Neural cell (in vitro differentiated cells): ENCODE data around the gene ITFG2. TPM values are rescaled to one million over a fixed set of nuclear protein-coding genes. Genes with fewer than 3 reads are reported as not detected.

Experiments
- H2AFZ ChIP-seq: fragments of 200-600, 300-800 bp; sonication (generic), shearing (Covaris generic); 2 replicates; pipeline ENCODE4 v1.6.0; 2014; ENCODE audit warnings: low read depth, mild to moderate bottlenecking, antibody characterized with exemption, low read length, moderate library complexity
- H3F3A ChIP-seq: fragments of 200-600 bp; shearing (Covaris generic); 2 replicates; pipeline ENCODE4 v1.6.1; 2016; ENCODE audit warnings: mild to moderate bottlenecking, moderate library complexity, mixed read lengths, antibody characterized with exemption, low read length; ENCODE audit not compliant: insufficient read depth, poor library complexity, severe bottlenecking
- H3K27ac ChIP-seq: fragments of 200-600, 300-800 bp; sonication (generic), shearing (Covaris generic); 2 replicates; pipeline ENCODE4 v1.5.1; 2014; ENCODE audit warnings: mild to moderate bottlenecking, low read length, moderate library complexity
- H3K27me3 ChIP-seq: fragments of 300-800, 200-600 bp; sonication (generic), shearing (Covaris generic); 2 replicates; pipeline ENCODE4 v1.6.0; 2014; ENCODE audit warnings: mild to moderate bottlenecking, low read depth, low read length, moderate library complexity; ENCODE audit not compliant: insufficient read depth
- H3K36me3 ChIP-seq: fragments of 300-800, 200-600 bp; sonication (generic), shearing (Covaris generic); 2 replicates; pipeline ENCODE4 v1.5.1; 2014; ENCODE audit warnings: mild to moderate bottlenecking, antibody characterized with exemption, low read length, moderate library complexity; ENCODE audit not compliant: insufficient read depth
- H3K4me2 ChIP-seq: fragments of 300-800, 200-600 bp; sonication (generic), shearing (Covaris generic); 2 replicates; pipeline ENCODE4 v1.6.0; 2014; ENCODE audit warnings: mild to moderate bottlenecking, low read length
- H3K4me3 ChIP-seq: fragments of 300-800, 200-600 bp; sonication (generic), shearing (Covaris generic); 2 replicates; pipeline ENCODE4 v1.5.1; 2014; ENCODE audit warnings: mild to moderate bottlenecking, low read length, moderate library complexity
- H3K79me2 ChIP-seq: fragments of 200-600 bp; shearing (Covaris generic); replicated peaks from 2 replicates; pipeline ENCODE4 v1.6.0; 2014; ENCODE audit warnings: mild to moderate bottlenecking, low read length, moderate library complexity; ENCODE audit not compliant: insufficient read depth
- H3K9ac ChIP-seq: fragments of 300-800, 200-600 bp; sonication (generic), shearing (Covaris generic); 2 replicates; pipeline ENCODE4 v1.6.1; 2016; ENCODE audit warnings: mild to moderate bottlenecking, low read length, mixed read lengths
- H3K9me2 ChIP-seq: fragments of 200-600 bp; shearing (Covaris generic); 2 replicates; pipeline ENCODE4 v1.6.1; 2016; ENCODE audit warnings: mild to moderate bottlenecking, low read length, mixed read lengths; ENCODE audit not compliant: insufficient read depth
- H3K9me3 ChIP-seq: fragments of 200-600, 300-800 bp; sonication (generic), shearing (Covaris generic); 2 replicates; pipeline ENCODE4 v1.6.1; 2016; ENCODE audit warnings: mild to moderate bottlenecking, mixed run types, low read length, moderate library complexity, mixed read lengths
- H4K20me1 ChIP-seq: fragments of 200-600 bp; shearing (Covaris generic); 2 replicates; pipeline ENCODE4 v1.6.1; 2016; ENCODE audit warnings: mild to moderate bottlenecking, mixed run types; ENCODE audit not compliant: insufficient read depth
- EP300 ChIP-seq: fragments of 450-650 bp; conservative IDR thresholded peaks from 2 replicates; pipeline ENCODE4 v1.6.1; 2014; ENCODE audit warnings: antibody characterized with exemption, mild to moderate bottlenecking, moderate library complexity; ENCODE audit not compliant: poor library complexity, severe bottlenecking
- EZH2 ChIP-seq: fragments of 200-600, 300-800 bp; shearing (Covaris generic), sonication (generic); IDR thresholded peaks from 2 replicates; pipeline ENCODE4 v1.6.1; 2014; ENCODE audit warnings: antibody characterized with exemption, low read length, borderline replicate concordance, mild to moderate bottlenecking; ENCODE audit not compliant: insufficient read depth, poor library complexity, severe bottlenecking
- MXI1 ChIP-seq: fragments of 450-650 bp; conservative IDR thresholded peaks from 2 replicates; pipeline ENCODE4 v1.6.1; 2014; ENCODE audit warnings: antibody characterized with exemption, mild to moderate bottlenecking; ENCODE audit not compliant: poor library complexity, severe bottlenecking
- POLR2AphosphoS5 ChIP-seq: IDR thresholded peaks from 2 replicates; pipeline ENCODE4 v1.6.1; 2012
- RAD21 ChIP-seq: fragments of 450-650 bp; conservative IDR thresholded peaks from 2 replicates; pipeline ENCODE4 v1.6.1; 2014; ENCODE audit warnings: antibody characterized with exemption, mild to moderate bottlenecking, moderate library complexity
- SMC3 ChIP-seq: fragments of 450-650 bp; conservative IDR thresholded peaks from 2 replicates; pipeline ENCODE4 v1.6.1; 2014; ENCODE audit warnings: antibody characterized with exemption, mild to moderate bottlenecking, moderate library complexity; ENCODE audit not compliant: poor library complexity
- TAF1 ChIP-seq: IDR thresholded peaks from 2 replicates; pipeline ENCODE4 v1.6.1; 2012; ENCODE audit warnings: low read depth
- polyA plus RNA-seq: library from polyadenylated mRNA; depleted of rRNA; stranded (reverse); fragments of >200 nt; gene quantifications from 2 replicates; pipeline ENCODE4 v1.2.3, GENCODE V29; 2014
- TF ChIP-seq, protein P1 (sequence below): fragments of 450-650 bp; IDR thresholded peaks from 2 replicates; pipeline ENCODE4 v1.5.1; 2014; ENCODE audit warnings: antibody characterized with exemption, mild to moderate bottlenecking, moderate library complexity; ENCODE audit not compliant: poor library complexity, severe bottlenecking
- TF ChIP-seq, protein P2 (sequence below): IDR thresholded peaks from 2 replicates; pipeline ENCODE4 v1.6.1; 2012; ENCODE audit warnings: borderline replicate concordance

ITFG2 gene
- polyA plus RNA-seq, 1 donor from 2014 or later = 22.2 TPM

DNA sequence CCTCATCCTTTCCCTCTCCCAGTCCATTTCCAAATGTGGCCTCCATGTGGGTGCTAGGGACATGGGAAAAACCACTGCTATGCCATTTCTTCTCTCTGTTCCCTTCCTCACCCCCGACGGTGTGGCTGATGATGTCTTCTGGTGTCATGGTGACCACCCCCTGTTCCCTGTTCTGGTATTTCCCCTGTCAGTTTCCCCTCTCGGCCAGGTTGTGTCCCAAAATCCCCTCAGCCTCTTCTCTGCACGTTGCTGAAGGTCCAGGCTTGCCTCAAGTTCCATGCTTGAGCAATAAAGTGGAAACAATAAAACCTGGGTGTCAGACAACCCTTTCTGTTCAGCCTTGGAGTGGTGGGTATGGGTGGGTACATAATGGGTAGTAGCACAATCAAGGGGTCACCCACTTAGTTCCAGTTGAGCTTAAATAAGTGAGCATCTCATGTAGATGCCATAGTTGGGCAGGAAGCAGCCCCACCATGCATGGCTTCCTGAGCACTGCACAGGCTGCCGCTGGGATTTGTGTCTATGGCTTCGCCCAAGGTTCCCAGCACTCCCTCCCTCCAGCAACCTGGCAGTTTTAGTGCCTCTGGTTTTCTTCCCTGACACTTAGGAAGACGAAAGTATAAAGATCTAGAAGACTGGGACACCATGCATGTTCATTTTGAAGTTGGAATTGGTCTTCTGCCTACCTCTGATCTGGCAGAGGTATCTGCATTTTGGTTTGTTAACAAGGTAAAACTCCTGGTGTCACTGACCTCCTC lies 8.7 kb upstream of the ITFG2 start:
- Histone ChIP-seq H2AFZ (no peak overlapping the region), H3K9me3 (no peaks in the 10 kb centered on the region), H3K79me2 (no peaks in the 10 kb centered on the region), H4K20me1 (no peaks in the 10 kb centered on the region), H3K4me2 (no peak overlapping the region), H3K27ac (no peak overlapping the region), H3F3A (no peaks in the 10 kb centered on the region), H3K36me3 (peaks cover 6% of the 10 kb centered on the region), H3K9me2 (no peaks in the 10 kb centered on the region), H3K27me3 (no peaks in the 10 kb centered on the region), H3K4me3 (no peak overlapping the region), H3K9ac (no peak overlapping the region)
- TF ChIP-seq, protein P1, sequence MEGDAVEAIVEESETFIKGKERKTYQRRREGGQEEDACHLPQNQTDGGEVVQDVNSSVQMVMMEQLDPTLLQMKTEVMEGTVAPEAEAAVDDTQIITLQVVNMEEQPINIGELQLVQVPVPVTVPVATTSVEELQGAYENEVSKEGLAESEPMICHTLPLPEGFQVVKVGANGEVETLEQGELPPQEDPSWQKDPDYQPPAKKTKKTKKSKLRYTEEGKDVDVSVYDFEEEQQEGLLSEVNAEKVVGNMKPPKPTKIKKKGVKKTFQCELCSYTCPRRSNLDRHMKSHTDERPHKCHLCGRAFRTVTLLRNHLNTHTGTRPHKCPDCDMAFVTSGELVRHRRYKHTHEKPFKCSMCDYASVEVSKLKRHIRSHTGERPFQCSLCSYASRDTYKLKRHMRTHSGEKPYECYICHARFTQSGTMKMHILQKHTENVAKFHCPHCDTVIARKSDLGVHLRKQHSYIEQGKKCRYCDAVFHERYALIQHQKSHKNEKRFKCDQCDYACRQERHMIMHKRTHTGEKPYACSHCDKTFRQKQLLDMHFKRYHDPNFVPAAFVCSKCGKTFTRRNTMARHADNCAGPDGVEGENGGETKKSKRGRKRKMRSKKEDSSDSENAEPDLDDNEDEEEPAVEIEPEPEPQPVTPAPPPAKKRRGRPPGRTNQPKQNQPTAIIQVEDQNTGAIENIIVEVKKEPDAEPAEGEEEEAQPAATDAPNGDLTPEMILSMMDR = no peak
- TF ChIP-seq, protein P2, sequence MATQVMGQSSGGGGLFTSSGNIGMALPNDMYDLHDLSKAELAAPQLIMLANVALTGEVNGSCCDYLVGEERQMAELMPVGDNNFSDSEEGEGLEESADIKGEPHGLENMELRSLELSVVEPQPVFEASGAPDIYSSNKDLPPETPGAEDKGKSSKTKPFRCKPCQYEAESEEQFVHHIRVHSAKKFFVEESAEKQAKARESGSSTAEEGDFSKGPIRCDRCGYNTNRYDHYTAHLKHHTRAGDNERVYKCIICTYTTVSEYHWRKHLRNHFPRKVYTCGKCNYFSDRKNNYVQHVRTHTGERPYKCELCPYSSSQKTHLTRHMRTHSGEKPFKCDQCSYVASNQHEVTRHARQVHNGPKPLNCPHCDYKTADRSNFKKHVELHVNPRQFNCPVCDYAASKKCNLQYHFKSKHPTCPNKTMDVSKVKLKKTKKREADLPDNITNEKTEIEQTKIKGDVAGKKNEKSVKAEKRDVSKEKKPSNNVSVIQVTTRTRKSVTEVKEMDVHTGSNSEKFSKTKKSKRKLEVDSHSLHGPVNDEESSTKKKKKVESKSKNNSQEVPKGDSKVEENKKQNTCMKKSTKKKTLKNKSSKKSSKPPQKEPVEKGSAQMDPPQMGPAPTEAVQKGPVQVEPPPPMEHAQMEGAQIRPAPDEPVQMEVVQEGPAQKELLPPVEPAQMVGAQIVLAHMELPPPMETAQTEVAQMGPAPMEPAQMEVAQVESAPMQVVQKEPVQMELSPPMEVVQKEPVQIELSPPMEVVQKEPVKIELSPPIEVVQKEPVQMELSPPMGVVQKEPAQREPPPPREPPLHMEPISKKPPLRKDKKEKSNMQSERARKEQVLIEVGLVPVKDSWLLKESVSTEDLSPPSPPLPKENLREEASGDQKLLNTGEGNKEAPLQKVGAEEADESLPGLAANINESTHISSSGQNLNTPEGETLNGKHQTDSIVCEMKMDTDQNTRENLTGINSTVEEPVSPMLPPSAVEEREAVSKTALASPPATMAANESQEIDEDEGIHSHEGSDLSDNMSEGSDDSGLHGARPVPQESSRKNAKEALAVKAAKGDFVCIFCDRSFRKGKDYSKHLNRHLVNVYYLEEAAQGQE = no peak
- TF ChIP-seq MXI1 = no peak
- no peak for TF ChIP-seq RAD21
- TF ChIP-seq EP300 = no peak
- TF ChIP-seq SMC3 = no peak
- no peak for TF ChIP-seq POLR2AphosphoS5
- TF ChIP-seq TAF1 = no peak
- no peak for TF ChIP-seq EZH2

DNA sequence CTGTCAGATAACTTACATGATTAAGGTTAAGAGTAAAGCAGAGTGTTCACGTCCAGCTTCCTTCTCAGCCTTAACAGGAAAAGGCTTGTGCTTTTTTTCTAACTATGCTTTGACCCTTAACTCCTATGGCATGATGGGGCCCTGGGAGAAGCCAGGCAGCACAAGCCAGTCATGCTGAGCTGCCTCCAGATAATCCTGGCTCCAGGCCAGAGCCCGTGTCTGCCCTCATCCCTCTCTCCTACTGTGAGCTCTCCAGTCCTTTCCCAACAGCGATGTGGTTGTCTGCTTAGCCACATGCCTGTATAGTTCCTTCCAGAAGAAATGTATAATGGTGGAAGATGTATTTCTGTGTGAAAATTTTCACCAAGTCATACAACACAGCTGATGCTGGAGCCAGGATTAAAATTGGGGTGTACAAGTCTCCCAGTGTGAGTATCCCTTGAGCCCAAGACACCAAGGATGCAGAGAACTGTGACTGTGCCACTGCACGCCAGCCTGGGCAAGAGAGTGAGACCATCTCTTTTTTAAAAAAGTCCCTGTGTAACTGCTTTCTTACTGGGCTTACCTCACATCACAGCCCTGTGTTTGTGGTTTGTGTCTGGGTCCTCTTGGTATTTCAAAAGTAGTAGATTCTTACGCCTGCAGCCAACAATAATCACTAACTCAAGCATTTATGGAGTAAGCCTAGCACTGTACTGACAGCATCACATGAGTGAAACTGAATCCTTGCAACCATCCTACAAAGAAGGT lies 7.9 kb upstream of the ITFG2 start:
- Histone ChIP-seq H3F3A (no peaks in the 10 kb centered on the region), H3K9me3 (no peaks in the 10 kb centered on the region), H3K27ac (no peak overlapping the region), H3K9me2 (no peaks in the 10 kb centered on the region), H3K36me3 (peaks cover 6% of the 10 kb centered on the region), H3K79me2 (no peaks in the 10 kb centered on the region), H4K20me1 (no peaks in the 10 kb centered on the region), H3K4me2 (no peak overlapping the region), H3K9ac (no peak overlapping the region), H3K4me3 (no peak overlapping the region), H3K27me3 (no peaks in the 10 kb centered on the region), H2AFZ (no peak overlapping the region)
- TF ChIP-seq TAF1 = no peak
- TF ChIP-seq POLR2AphosphoS5 = no peak
- no peak for TF ChIP-seq EP300
- TF ChIP-seq, protein P1 = no peak
- no peak for TF ChIP-seq SMC3
- no peak for TF ChIP-seq RAD21
- TF ChIP-seq EZH2 = no peak
- TF ChIP-seq, protein P2 = no peak
- TF ChIP-seq MXI1 = no peak
